Measurements from ENCODE around the gene ANKRD34A.

ANKRD34A gene

DNA sequence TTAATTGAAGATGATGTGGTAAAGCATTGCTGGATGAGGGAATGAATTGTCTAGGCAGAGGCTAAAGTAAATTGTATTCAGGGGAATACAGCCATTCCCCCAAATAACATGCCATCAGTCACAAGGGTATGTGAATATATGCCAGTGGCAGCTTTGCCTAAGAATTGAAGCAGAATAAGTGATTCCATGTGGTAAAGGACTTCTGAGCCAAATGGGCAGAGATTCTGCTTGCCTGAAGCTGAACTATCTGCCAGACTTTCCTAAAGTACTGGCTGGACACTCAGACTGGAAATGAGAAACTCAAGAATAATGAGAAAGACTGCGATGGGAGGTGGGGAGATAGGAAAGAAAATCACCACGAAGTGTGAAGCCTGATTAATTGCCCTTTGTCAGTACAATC lies 8.9 kb downstream of the ANKRD34A start:
- Histone ChIP-seq H2BK120ac (ENCODE audit: low read depth, low read length) (no peak overlapping the region), H4K91ac (ENCODE audit: low read length) (no peak overlapping the region), H3K4me2 (ENCODE audit: low read length, poor library complexity, severe bottlenecking) (no peak overlapping the region), H4K8ac (ENCODE audit: low read length) (no peak overlapping the region), H3K4me1 (ENCODE audit: control insufficient read depth, insufficient read depth, low read depth, low read length) (peaks cover 5% of the 10 kb centered on the region), H2BK5ac (ENCODE audit: low read depth, low read length, poor library complexity, severe bottlenecking) (no peak overlapping the region), H3K23ac (ENCODE audit: low read length in 2 of 2) (no peak overlapping the region), H2AK5ac (ENCODE audit: low read length, severe bottlenecking) (no peak overlapping the region), H3K18ac (ENCODE audit: low read depth in 1 of 2, low read length in 2 of 2) (no peak overlapping the region), H3K4ac (ENCODE audit: low read depth in 1 of 2, low read length in 2 of 2) (no peak overlapping the region), H2BK12ac (ENCODE audit: low read length in 2 of 2) (no peak overlapping the region), H3K79me1 (replicated peaks; ENCODE audit: low read length, poor library complexity, severe bottlenecking) (peaks cover 10% of the 10 kb centered on the region), H3K9me3 (ENCODE audit: control insufficient read depth, low read length) (no peaks in the 10 kb centered on the region), H3K14ac (ENCODE audit: low read length in 2 of 2) (no peak overlapping the region), H2BK15ac (ENCODE audit: low read depth, poor library complexity, severe bottlenecking) (no peak overlapping the region), H3K36me3 (ENCODE audit: control insufficient read depth in 1 of 2, insufficient read depth in 2 of 2, low read depth in 1 of 2, low read length in 2 of 2) (peaks cover 0 to 5% of the 10 kb centered on the region in 2 experiments), H3K27me3 (ENCODE audit: control insufficient read depth in 1 of 2, insufficient read depth in 1 of 2, low read length in 2 of 2) (no peaks in the 10 kb centered on the region), H3K9ac (ENCODE audit: low read length) (peak overlapping the region; percentile 96), H3K4me3 (ENCODE audit: insufficient read depth in 1 of 2, low read depth in 1 of 2, low read length in 2 of 2) (peak overlapping the region in 1 of 2 experiments; percentile 90), H2AFZ (ENCODE audit: low read depth, low read length) (no peak overlapping the region), H3K27ac (ENCODE audit: low read length, poor library complexity, severe bottlenecking) (no peak overlapping the region)
- no peak for DNase-seq
- 86% methylated on average over 1 of the region's 2 CpGs for WGBS

DNA sequence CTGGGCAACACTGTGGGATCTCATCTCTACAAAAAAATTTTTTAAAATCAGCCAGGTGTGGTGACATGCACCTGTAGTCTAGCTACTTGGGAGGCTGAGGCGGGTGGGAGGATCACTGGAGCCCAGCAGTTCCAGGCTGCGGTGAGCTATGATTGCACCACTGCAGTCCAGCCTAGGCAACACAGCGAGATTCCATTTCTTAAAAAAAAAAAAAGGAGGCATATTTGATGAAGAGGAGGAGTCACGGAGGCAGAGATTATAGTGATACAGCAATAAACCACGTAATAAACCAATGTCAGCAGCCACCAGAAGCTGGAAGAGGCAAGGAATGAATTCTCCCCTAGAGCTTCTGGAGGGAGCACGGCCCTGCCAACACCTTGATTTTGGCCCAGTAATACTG lies 10.5 kb downstream of the ANKRD34A start:
- Histone ChIP-seq H3K18ac (ENCODE audit: low read depth in 1 of 2, low read length in 2 of 2) (no peak overlapping the region), H3K4me2 (ENCODE audit: low read length, poor library complexity, severe bottlenecking) (no peak overlapping the region), H3K27me3 (ENCODE audit: control insufficient read depth in 1 of 2, insufficient read depth in 1 of 2, low read length in 2 of 2) (no peaks in the 10 kb centered on the region), H2BK12ac (ENCODE audit: low read length in 2 of 2) (no peak overlapping the region), H3K4me3 (ENCODE audit: insufficient read depth in 1 of 2, low read depth in 1 of 2, low read length in 2 of 2) (no peak overlapping the region), H2AK5ac (ENCODE audit: low read length, severe bottlenecking) (no peak overlapping the region), H3K23ac (ENCODE audit: low read length in 2 of 2) (no peak overlapping the region), H2BK15ac (ENCODE audit: low read depth, poor library complexity, severe bottlenecking) (no peak overlapping the region), H3K36me3 (ENCODE audit: control insufficient read depth in 1 of 2, insufficient read depth in 2 of 2, low read depth in 1 of 2, low read length in 2 of 2) (peaks cover 0 to 5% of the 10 kb centered on the region in 2 experiments), H3K4ac (ENCODE audit: low read depth in 1 of 2, low read length in 2 of 2) (no peak overlapping the region), H3K14ac (ENCODE audit: low read length in 2 of 2) (no peak overlapping the region), H2BK120ac (ENCODE audit: low read depth, low read length) (no peak overlapping the region), H4K91ac (ENCODE audit: low read length) (no peak overlapping the region), H3K9ac (ENCODE audit: low read length) (no peak overlapping the region), H4K8ac (ENCODE audit: low read length) (no peak overlapping the region), H2AFZ (ENCODE audit: low read depth, low read length) (no peak overlapping the region), H3K4me1 (ENCODE audit: control insufficient read depth, insufficient read depth, low read depth, low read length) (peaks cover 2% of the 10 kb centered on the region), H3K9me3 (ENCODE audit: control insufficient read depth, low read length) (no peaks in the 10 kb centered on the region), H2BK5ac (ENCODE audit: low read depth, low read length, poor library complexity, severe bottlenecking) (no peak overlapping the region), H3K27ac (ENCODE audit: low read length, poor library complexity, severe bottlenecking) (no peak overlapping the region), H3K79me1 (replicated peaks; ENCODE audit: low read length, poor library complexity, severe bottlenecking) (peaks cover 11% of the 10 kb centered on the region)
- WGBS: 98% methylated on average over 6 of the region's 6 CpGs
- no peak for DNase-seq

DNA sequence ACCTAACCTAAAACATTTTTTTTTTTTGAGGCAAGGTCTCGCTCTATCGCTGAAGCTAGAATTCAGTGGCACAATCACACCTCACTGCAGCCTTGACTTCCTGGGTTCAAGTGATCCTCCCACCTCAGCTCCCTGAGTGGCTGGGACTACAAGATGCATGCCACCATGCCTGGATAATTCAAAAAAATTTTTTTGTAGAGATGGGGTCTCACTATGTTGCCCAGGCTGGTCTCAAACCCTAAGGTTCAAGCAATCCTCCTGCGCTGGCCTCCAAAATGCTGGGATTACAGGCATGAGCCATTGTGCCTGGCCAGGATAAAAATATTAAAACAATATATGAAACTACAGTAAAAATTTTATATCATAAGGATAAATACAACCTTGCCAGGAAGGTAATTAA lies 11.5 kb downstream of the ANKRD34A start:
- no peaks in the 10 kb centered on the region for H3K9me3 ChIP-seq (ENCODE audit: control insufficient read depth, low read length)
- no peak overlapping the region for H3K27ac ChIP-seq (ENCODE audit: low read length, poor library complexity, severe bottlenecking)
- no peak overlapping the region for H3K18ac ChIP-seq (ENCODE audit: low read depth in 1 of 2, low read length in 2 of 2)
- peaks cover 0 to 5% of the 10 kb centered on the region in 2 experiments for H3K36me3 ChIP-seq (ENCODE audit: control insufficient read depth in 1 of 2, insufficient read depth in 2 of 2, low read depth in 1 of 2, low read length in 2 of 2)
- H3K9ac ChIP-seq (ENCODE audit: low read length): no peak overlapping the region
- H3K4me2 ChIP-seq (ENCODE audit: low read length, poor library complexity, severe bottlenecking): no peak overlapping the region
- H2BK120ac ChIP-seq (ENCODE audit: low read depth, low read length): no peak overlapping the region
- no peak overlapping the region for H4K91ac ChIP-seq (ENCODE audit: low read length)
- no peak overlapping the region for H3K23ac ChIP-seq (ENCODE audit: low read length in 2 of 2)
- no peak overlapping the region for H3K4ac ChIP-seq (ENCODE audit: low read depth in 1 of 2, low read length in 2 of 2)
- DNase-seq: no peak
- H3K14ac ChIP-seq (ENCODE audit: low read length in 2 of 2): no peak overlapping the region
- peaks cover 2% of the 10 kb centered on the region for H3K4me1 ChIP-seq (ENCODE audit: control insufficient read depth, insufficient read depth, low read depth, low read length)
- H2AFZ ChIP-seq (ENCODE audit: low read depth, low read length): no peak overlapping the region
- peaks cover 17% of the 10 kb centered on the region for H3K79me1 ChIP-seq (replicated peaks; ENCODE audit: low read length, poor library complexity, severe bottlenecking)
- no peaks in the 10 kb centered on the region for H3K27me3 ChIP-seq (ENCODE audit: control insufficient read depth in 1 of 2, insufficient read depth in 1 of 2, low read length in 2 of 2)
- no peak overlapping the region for H2BK12ac ChIP-seq (ENCODE audit: low read length in 2 of 2)
- no peak overlapping the region for H2BK5ac ChIP-seq (ENCODE audit: low read depth, low read length, poor library complexity, severe bottlenecking)
- H3K4me3 ChIP-seq (ENCODE audit: insufficient read depth in 1 of 2, low read depth in 1 of 2, low read length in 2 of 2): no peak overlapping the region
- no peak overlapping the region for H2BK15ac ChIP-seq (ENCODE audit: low read depth, poor library complexity, severe bottlenecking)
- WGBS: 100% methylated on average over 2 of the region's 3 CpGs
- H2AK5ac ChIP-seq (ENCODE audit: low read length, severe bottlenecking): no peak overlapping the region
- no peak overlapping the region for H4K8ac ChIP-seq (ENCODE audit: low read length)

DNA sequence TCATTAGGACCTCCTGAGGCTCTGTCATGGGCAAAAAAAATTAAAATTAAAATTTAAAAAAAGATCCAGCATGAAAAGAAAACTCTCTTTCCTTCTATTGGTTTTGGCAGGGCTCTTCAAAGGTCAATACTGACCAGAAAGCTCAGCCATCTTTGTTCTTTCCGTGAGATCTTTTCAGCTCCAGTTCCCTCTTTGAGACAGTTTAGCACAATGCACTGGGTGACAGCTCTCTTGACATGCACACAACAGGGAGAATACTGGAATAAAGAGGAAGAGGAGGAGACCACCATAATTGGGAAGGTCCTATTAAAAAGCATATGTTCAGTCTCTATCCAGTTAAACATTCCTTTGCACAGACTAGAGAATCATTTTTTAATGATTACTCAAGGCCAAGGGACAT lies 12.8 kb downstream of the ANKRD34A start:
- no peak for DNase-seq
- Histone ChIP-seq H3K9ac (ENCODE audit: low read length) (no peak overlapping the region), H2AFZ (ENCODE audit: low read depth, low read length) (no peak overlapping the region), H3K4me1 (ENCODE audit: control insufficient read depth, insufficient read depth, low read depth, low read length) (peaks cover 2% of the 10 kb centered on the region), H2BK15ac (ENCODE audit: low read depth, poor library complexity, severe bottlenecking) (no peak overlapping the region), H3K4me3 (ENCODE audit: insufficient read depth in 1 of 2, low read depth in 1 of 2, low read length in 2 of 2) (no peak overlapping the region), H3K4me2 (ENCODE audit: low read length, poor library complexity, severe bottlenecking) (no peak overlapping the region), H3K79me1 (replicated peaks; ENCODE audit: low read length, poor library complexity, severe bottlenecking) (peaks cover 23% of the 10 kb centered on the region), H2AK5ac (ENCODE audit: low read length, severe bottlenecking) (no peak overlapping the region), H4K8ac (ENCODE audit: low read length) (no peak overlapping the region), H2BK12ac (ENCODE audit: low read length in 2 of 2) (no peak overlapping the region), H3K27me3 (ENCODE audit: control insufficient read depth in 1 of 2, insufficient read depth in 1 of 2, low read length in 2 of 2) (no peaks in the 10 kb centered on the region), H3K9me3 (ENCODE audit: control insufficient read depth, low read length) (no peaks in the 10 kb centered on the region), H3K27ac (ENCODE audit: low read length, poor library complexity, severe bottlenecking) (no peak overlapping the region), H2BK5ac (ENCODE audit: low read depth, low read length, poor library complexity, severe bottlenecking) (no peak overlapping the region), H3K14ac (ENCODE audit: low read length in 2 of 2) (no peak overlapping the region), H3K4ac (ENCODE audit: low read depth in 1 of 2, low read length in 2 of 2) (no peak overlapping the region), H3K18ac (ENCODE audit: low read depth in 1 of 2, low read length in 2 of 2) (no peak overlapping the region), H2BK120ac (ENCODE audit: low read depth, low read length) (no peak overlapping the region), H3K23ac (ENCODE audit: low read length in 2 of 2) (no peak overlapping the region), H4K91ac (ENCODE audit: low read length) (no peak overlapping the region), H3K36me3 (ENCODE audit: control insufficient read depth in 1 of 2, insufficient read depth in 2 of 2, low read depth in 1 of 2, low read length in 2 of 2) (peaks cover 0 to 16% of the 10 kb centered on the region in 2 experiments)
- WGBS: 100% methylated on average over 1 of the region's 1 CpG
